Stomach smooth muscle (tissue), 2 donors: ENCODE data around the gene RPRM.
"Not testable (repeated sequence)": the region's sequence is repeated elsewhere in the genome, so short reads cannot be mapped to it uniquely, and the experiment has no call there.

ENCODE experiments used
- H3K27ac ChIP-seq: one replicate; pipeline ENCODE4 v1.7.0; 2013; ENCODE audit warnings: mild to moderate bottlenecking, low read length, inconsistent platforms
- H3K27me3 ChIP-seq, 2 donors: one replicate each; pipeline ENCODE4 v1.7.0; 2013; ENCODE audit warnings: low read length in 2 of 2; ENCODE audit not compliant: insufficient read depth in 2 of 2, control insufficient read depth in 1 of 2
- H3K36me3 ChIP-seq, 2 donors: one replicate each; pipeline ENCODE4 v1.7.0; 2013; ENCODE audit warnings: low read length in 2 of 2; ENCODE audit not compliant: control insufficient read depth in 2 of 2, insufficient read depth in 2 of 2
- H3K4me1 ChIP-seq: one replicate; pipeline ENCODE4 v1.7.0; 2013; ENCODE audit warnings: low read length; ENCODE audit not compliant: control insufficient read depth, insufficient read depth
- H3K4me3 ChIP-seq, 2 donors: one replicate each; pipeline ENCODE4 v1.7.0; 2013; ENCODE audit warnings: low read length in 2 of 2
- H3K9ac ChIP-seq, 2 donors: one replicate each; pipeline ENCODE4 v1.7.0; 2013; ENCODE audit warnings: low read length in 2 of 2, mild to moderate bottlenecking in 1 of 2
- H3K9me3 ChIP-seq, 2 donors: one replicate each; pipeline ENCODE4 v1.7.0; 2013; ENCODE audit warnings: low read length in 2 of 2; ENCODE audit not compliant: control insufficient read depth in 2 of 2
- donor health status: healthy.
- donor health status: Pancreatic carcinoma.

The RPRM gene

GRCh38 chr2:153461453-153461852, 17.1 kb downstream of the RPRM start:
- Histone ChIP-seq H3K27me3 (no peaks in the 10 kb centered on the region), H3K4me3 (no peak overlapping the region), H3K36me3 (no peaks in the 10 kb centered on the region)

GRCh38 chr2:153455861-153456260, 22.7 kb downstream of the RPRM start:
- H3K9ac ChIP-seq, result no peak overlapping the region
- H3K36me3 ChIP-seq, result no peaks in the 10 kb centered on the region
- H3K4me3 ChIP-seq, result no peak overlapping the region
- no peaks in the 10 kb centered on the region for H3K9me3 ChIP-seq
- no peaks in the 10 kb centered on the region for H3K27me3 ChIP-seq
- H3K4me1 ChIP-seq, result no peaks in the 10 kb centered on the region
- no peak overlapping the region for H3K27ac ChIP-seq

More at GRCh38 chr2:153461453-153461852, 17.1 kb downstream of the RPRM start:
- Histone ChIP-seq H3K9me3 (no peaks in the 10 kb centered on the region), H3K4me1 (no peaks in the 10 kb centered on the region), H3K27ac (no peak overlapping the region), H3K9ac (no peak overlapping the region)

- Histone ChIP-seq H3K9ac (no peak overlapping the region), H3K27me3 (no peaks in the 10 kb centered on the region), H3K4me3 (no peak overlapping the region), H3K36me3 (no peaks in the 10 kb centered on the region), H3K4me1 (no peaks in the 10 kb centered on the region), H3K27ac (no peak overlapping the region), H3K9me3 (no peaks in the 10 kb centered on the region)
Measured at GRCh38 chr2:153455403-153455802, 23.2 kb downstream of the RPRM start.

DNA sequence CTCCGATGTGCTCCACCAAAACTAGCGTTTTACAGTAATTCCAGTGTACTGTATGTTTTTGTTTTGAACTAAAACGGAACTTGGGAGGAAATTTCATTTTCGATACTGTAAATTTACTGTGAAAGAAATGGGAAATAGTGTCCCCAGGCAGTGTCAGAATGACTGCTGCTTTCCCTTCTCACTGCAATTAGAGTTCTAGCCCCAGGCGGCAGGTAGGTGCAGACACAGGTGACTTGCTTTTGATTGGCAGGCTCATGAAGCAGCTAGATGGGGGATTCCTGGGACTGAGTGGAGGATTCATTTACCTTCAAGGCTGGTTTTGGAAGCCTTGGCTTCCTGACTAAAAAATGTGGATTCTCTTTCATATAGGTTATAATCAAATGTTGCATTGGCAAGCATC, 27.0 kb downstream of the RPRM start:
- Histone ChIP-seq H3K4me1 (no peaks in the 10 kb centered on the region), H3K27me3 (no peaks in the 10 kb centered on the region), H3K9me3 (no peaks in the 10 kb centered on the region), H3K36me3 (no peaks in the 10 kb centered on the region), H3K4me3 (no peak overlapping the region), H3K9ac (no peak overlapping the region), H3K27ac (no peak overlapping the region)

DNA sequence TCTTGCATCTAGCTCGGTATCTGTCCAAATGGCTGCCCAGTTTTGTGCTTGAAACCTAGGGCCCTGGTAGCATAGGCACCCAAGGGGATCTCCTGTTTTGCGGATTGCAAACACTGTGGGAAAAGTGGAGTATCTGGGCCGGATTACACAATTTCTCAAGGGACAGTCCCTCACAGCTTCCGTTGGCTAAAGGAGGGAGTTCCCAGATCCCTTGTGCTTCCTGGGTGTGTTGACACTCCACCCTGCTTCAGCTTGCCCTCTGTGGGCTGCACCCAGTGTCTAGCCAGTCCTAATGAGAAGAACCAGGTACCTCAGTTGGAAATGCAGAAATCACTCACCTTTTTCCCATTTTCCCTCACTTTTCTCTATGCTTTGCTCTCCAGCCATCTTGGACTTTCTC, 35.5 kb downstream of the RPRM start:
- H3K4me1 ChIP-seq, result no peaks in the 10 kb centered on the region
- no peaks in the 10 kb centered on the region for H3K27me3 ChIP-seq
- H3K36me3 ChIP-seq, result no peaks in the 10 kb centered on the region
- H3K27ac ChIP-seq, result no peak overlapping the region
- no peaks in the 10 kb centered on the region for H3K9me3 ChIP-seq
- no peak overlapping the region for H3K4me3 ChIP-seq
- no peak overlapping the region for H3K9ac ChIP-seq

DNA sequence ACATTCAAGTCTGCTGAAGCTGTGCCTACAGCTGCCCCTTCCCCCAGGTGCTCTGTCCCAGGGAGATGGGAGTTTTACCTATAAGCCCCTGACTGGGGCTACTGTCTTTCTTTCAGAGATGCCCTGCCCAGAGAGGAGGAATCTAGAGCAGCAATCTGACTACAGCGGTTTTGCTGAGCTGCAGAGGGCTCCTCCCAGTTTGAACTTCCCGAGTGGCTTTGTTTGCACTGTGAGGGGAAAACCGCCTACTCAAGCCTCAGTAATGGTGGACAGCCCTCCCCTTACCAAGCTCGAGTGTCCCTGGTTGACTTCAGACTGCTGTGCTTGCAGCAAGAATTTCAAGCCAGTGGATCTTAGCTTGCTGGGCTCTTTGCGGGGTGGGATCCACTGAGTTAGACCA, 35.9 kb downstream of the RPRM start:
- not testable (repeated sequence) for H3K4me3 ChIP-seq, H3K27me3 ChIP-seq, H3K36me3 ChIP-seq, H3K4me1 ChIP-seq, H3K9ac ChIP-seq, H3K27ac ChIP-seq, H3K9me3 ChIP-seq

DNA sequence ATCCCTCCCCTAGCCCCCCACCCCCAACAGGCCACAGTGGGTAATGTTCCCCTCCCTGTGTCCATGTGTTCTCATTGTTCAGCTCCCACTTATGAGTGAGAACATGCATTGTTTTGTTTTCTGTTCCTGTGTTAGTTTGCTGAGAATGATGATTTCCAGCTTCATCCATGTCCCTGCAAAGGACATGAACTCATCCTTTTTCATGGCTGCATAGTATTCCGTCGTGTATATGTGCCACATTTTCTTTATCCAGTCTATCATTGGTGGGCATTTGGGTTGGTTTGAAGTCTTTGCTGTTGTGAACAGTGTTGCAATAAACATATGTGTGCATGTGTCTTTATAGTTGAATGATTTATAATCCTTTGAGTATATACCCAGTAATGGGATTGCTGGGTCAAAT, 38.5 kb downstream of the RPRM start:
- not testable (repeated sequence) for H3K27ac ChIP-seq, H3K9ac ChIP-seq, H3K27me3 ChIP-seq

DNA sequence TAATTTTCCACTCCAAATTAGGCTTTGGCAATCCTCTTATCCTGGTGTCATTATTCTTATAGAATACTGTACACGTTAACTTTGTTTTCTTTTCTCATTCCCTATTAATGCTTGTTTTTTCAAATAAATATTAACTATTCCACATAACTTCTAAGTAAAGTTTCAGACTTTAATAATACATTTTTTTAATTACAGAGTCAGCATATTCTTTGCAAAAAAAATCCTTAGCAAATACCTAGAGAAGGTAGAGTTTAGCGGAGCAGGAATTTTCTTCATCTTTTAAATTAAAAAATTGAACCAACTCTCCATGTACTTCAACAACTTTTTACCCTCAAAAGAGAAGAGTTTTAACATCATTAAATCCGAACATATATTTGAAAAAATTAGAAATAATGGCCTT, 45.2 kb downstream of the RPRM start:
- H3K9me3 ChIP-seq, result no peaks in the 10 kb centered on the region
- no peaks in the 10 kb centered on the region for H3K4me1 ChIP-seq
- no peak overlapping the region for H3K27ac ChIP-seq
- H3K9ac ChIP-seq, result no peak overlapping the region
- no peaks in the 10 kb centered on the region for H3K27me3 ChIP-seq
- no peaks in the 10 kb centered on the region for H3K36me3 ChIP-seq
- H3K4me3 ChIP-seq, result no peak overlapping the region

More for the DNA sequence above, 38.5 kb downstream of the RPRM start:
- H3K36me3 ChIP-seq, H3K9me3 ChIP-seq, H3K4me3 ChIP-seq, H3K4me1 ChIP-seq: not testable (repeated sequence)

DNA sequence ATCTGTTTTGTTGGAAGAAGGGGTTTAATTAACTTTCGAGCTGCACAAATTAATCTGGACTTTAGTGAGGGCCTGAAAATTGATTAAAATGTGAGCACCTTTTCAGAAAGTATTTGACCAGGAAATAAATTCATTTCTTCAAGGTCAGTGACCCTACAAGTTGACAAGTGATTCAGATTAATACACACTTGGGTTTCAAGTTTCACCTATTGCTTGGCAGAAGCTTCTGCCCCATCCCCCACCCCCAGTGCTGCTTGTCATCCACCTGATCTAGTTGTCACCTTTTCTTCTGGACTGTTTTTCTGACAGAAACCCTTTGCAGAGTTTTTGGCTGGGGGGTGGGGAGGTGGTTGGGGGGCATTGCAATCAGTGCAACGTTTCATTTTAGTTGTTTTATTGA, 46.2 kb downstream of the RPRM start:
- H3K4me3 ChIP-seq, result no peak overlapping the region
- H3K27me3 ChIP-seq, result no peaks in the 10 kb centered on the region

DNA sequence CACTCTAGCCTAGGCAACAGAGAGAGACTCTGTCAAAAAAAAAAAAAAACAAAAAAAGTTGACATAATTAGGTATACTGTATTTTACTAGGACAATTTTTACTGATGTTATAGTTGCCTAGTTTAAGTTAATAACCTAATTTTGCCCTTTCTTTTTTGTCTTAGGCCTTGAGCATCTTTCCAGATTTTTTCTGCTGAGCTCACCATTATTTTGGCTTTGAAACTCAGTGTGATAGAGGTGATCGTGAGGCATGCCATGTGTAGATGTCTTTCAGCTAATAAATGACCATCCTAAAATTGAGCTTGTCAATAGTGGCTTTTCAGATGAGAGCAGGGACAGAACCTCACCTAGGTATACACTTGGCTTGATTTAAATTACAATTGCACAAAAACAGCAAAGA, 47.4 kb downstream of the RPRM start:
- no peaks in the 10 kb centered on the region for H3K4me1 ChIP-seq
- no peak overlapping the region for H3K9ac ChIP-seq
- H3K9me3 ChIP-seq, result no peaks in the 10 kb centered on the region
- no peak overlapping the region for H3K27ac ChIP-seq
- H3K27me3 ChIP-seq, result no peaks in the 10 kb centered on the region
- no peak overlapping the region for H3K4me3 ChIP-seq
- no peaks in the 10 kb centered on the region for H3K36me3 ChIP-seq

More for the DNA sequence above, 46.2 kb downstream of the RPRM start:
- Histone ChIP-seq H3K9me3 (no peaks in the 10 kb centered on the region), H3K36me3 (no peaks in the 10 kb centered on the region), H3K27ac (no peak overlapping the region), H3K4me1 (no peaks in the 10 kb centered on the region), H3K9ac (no peak overlapping the region)
